Measurements from ENCODE around the gene AP3D1.

AP3D1 gene

DNA sequence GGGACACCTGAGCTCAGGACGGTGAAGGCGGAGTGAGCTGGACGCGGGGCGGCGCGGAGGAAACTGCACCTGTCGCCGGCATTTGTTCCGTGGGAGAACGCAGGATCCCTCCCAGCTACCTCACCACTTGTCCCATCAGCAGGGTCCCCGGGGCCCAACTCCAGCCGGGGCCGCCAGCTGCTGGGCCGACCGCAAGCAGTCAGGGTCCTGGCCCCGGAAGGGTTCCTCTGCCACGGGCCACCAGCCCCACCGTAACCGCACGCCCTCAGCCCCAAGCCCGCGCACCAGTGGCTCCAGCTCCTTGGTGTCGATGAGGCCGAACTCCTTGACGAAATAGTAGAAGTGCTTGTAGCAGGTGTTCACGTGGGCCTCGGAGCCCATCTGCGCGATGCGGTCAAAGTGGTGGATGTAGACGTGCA is 74.8 kb downstream of the AP3D1 start:
- H3K4me1 ChIP-seq (ENCODE audit: low read length): peaks cover 18% of the 10 kb centered on the region
- H3K4me3 ChIP-seq (ENCODE audit: low read length): no peak overlapping the region
- no peak for TF ChIP-seq EZH2phosphoT487 (IDR thresholded peaks at IDR 0.05; ENCODE audit: low read depth)
- TF ChIP-seq, protein P1, sequence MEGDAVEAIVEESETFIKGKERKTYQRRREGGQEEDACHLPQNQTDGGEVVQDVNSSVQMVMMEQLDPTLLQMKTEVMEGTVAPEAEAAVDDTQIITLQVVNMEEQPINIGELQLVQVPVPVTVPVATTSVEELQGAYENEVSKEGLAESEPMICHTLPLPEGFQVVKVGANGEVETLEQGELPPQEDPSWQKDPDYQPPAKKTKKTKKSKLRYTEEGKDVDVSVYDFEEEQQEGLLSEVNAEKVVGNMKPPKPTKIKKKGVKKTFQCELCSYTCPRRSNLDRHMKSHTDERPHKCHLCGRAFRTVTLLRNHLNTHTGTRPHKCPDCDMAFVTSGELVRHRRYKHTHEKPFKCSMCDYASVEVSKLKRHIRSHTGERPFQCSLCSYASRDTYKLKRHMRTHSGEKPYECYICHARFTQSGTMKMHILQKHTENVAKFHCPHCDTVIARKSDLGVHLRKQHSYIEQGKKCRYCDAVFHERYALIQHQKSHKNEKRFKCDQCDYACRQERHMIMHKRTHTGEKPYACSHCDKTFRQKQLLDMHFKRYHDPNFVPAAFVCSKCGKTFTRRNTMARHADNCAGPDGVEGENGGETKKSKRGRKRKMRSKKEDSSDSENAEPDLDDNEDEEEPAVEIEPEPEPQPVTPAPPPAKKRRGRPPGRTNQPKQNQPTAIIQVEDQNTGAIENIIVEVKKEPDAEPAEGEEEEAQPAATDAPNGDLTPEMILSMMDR (IDR thresholded peaks at IDR 0.05; ENCODE audit: low read depth, low read length): no peak
- H3K9me3 ChIP-seq (ENCODE audit: insufficient read depth, low read length): no peaks in the 10 kb centered on the region
- no peaks in the 10 kb centered on the region for H3K27me3 ChIP-seq (ENCODE audit: low read depth, low read length)
- peaks cover 55% of the 10 kb centered on the region for H3K79me2 ChIP-seq (ENCODE audit: low read length)
- H4K20me1 ChIP-seq (ENCODE audit: insufficient read depth, low read length): peaks cover 41% of the 10 kb centered on the region
- no peak overlapping the region for H3K9ac ChIP-seq (ENCODE audit: low read length)
- H2AFZ ChIP-seq (ENCODE audit: low read depth, low read length): no peak overlapping the region
- no peak overlapping the region for H3K27ac ChIP-seq (ENCODE audit: low read length)
- no peak overlapping the region for H3K4me2 ChIP-seq (ENCODE audit: low read length)
- peaks cover 75% of the 10 kb centered on the region for H3K36me3 ChIP-seq (replicated peaks; ENCODE audit: low read depth, low read length)

DNA sequence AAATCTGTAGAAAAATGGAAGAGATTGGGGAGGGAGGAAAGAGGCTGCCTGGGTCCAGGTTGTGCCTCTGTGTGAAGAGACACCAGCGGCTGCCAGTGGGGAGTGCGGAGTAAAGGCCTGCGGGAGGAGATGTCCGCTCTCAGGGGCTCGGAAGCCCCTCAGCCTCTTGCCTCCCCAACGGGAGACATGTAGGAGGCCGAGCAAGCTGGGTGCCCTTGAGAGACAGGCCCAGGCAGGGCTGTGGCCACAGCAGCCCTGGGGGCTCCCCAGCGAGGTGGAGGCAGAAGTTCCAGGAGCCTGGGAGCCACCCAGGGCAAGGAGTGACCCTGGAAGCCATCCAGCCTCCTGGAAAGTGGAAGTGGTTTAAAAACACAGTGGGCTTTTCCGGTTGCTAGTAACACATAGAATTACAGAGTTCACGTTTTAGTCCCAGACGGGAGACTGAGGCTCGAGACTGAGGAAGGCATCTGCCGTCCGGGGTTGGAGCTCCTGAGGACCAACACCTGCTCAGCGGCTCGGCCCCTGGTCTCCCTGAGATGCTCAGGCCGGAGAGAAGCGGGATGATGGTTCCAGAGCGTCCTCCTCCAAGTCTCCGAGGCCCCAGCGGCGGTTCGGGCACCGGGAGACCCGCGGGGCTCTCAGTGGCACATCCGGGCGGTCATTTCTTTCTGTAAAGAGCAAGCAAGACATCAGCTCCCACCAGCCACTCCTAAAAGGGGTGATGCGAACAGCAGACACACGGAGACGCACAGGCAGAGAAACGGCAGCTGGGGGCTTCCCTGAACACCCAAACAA is 78.4 kb downstream of the AP3D1 start:
- Histone ChIP-seq H3K27me3 (ENCODE audit: low read depth, low read length) (no peaks in the 10 kb centered on the region), H3K79me2 (ENCODE audit: low read length) (peaks cover 19% of the 10 kb centered on the region), H3K36me3 (replicated peaks; ENCODE audit: low read depth, low read length) (peaks cover 66% of the 10 kb centered on the region), H3K4me2 (ENCODE audit: low read length) (no peak overlapping the region), H3K4me1 (ENCODE audit: low read length) (peaks cover 24% of the 10 kb centered on the region), H3K9ac (ENCODE audit: low read length) (no peak overlapping the region), H4K20me1 (ENCODE audit: insufficient read depth, low read length) (peaks cover 9% of the 10 kb centered on the region), H3K4me3 (ENCODE audit: low read length) (no peak overlapping the region), H3K27ac (ENCODE audit: low read length) (no peak overlapping the region), H3K9me3 (ENCODE audit: insufficient read depth, low read length) (no peaks in the 10 kb centered on the region), H2AFZ (ENCODE audit: low read depth, low read length) (no peak overlapping the region)
- no peak for TF ChIP-seq EZH2phosphoT487 (IDR thresholded peaks at IDR 0.05; ENCODE audit: low read depth)
- TF ChIP-seq, protein P1 (IDR thresholded peaks at IDR 0.05; ENCODE audit: low read depth, low read length): no peak

DNA sequence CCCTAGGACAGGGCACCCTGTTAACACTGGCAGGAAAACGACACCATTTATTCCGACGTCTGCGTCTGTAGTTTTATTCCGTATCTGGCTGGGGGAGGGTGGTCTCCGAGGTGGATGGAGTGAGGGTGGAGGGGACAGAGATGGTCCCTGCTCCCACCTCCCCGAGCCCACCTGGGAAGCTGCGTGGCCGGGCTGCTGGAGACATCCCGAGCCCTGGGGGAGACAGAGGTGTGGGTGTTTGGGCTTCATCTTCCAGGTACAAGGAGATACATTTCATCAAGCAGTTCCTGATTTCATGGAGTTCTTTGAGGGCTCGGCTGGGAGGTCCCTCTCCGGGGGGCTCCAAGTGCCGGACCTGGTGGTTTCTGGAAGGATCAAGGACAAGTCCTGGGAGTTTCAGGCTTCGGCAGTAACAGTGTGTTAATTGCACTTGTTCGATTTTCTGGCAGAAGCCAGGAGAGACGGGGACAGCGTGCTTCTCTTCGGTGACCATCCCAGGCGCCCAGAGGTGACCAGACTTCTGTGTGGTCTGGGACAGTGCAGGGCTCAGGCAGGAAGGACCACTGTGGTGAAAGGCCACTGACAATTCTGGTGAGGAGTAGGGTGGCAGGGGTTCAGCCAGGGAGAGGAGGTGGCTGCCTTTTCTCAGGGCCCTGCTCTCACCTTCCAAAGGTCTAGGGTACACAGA is 80.2 kb downstream of the AP3D1 start:
- Histone ChIP-seq H3K27me3 (ENCODE audit: low read depth, low read length) (no peaks in the 10 kb centered on the region), H4K20me1 (ENCODE audit: insufficient read depth, low read length) (peaks cover 4% of the 10 kb centered on the region), H3K4me2 (ENCODE audit: low read length) (no peak overlapping the region), H3K27ac (ENCODE audit: low read length) (no peak overlapping the region), H3K9ac (ENCODE audit: low read length) (no peak overlapping the region), H2AFZ (ENCODE audit: low read depth, low read length) (no peak overlapping the region), H3K79me2 (ENCODE audit: low read length) (peaks cover 12% of the 10 kb centered on the region; the same call in 1 of the 2 replicates), H3K9me3 (ENCODE audit: insufficient read depth, low read length) (no peaks in the 10 kb centered on the region), H3K4me3 (ENCODE audit: low read length) (no peak overlapping the region), H3K4me1 (ENCODE audit: low read length) (peaks cover 26% of the 10 kb centered on the region), H3K36me3 (replicated peaks; ENCODE audit: low read depth, low read length) (peaks cover 50% of the 10 kb centered on the region)
- no peak for TF ChIP-seq EZH2phosphoT487 (IDR thresholded peaks at IDR 0.05; ENCODE audit: low read depth)
- TF ChIP-seq, protein P1 (IDR thresholded peaks at IDR 0.05; ENCODE audit: low read depth, low read length): no peak

- Histone ChIP-seq H3K4me2 (ENCODE audit: low read length) (no peak overlapping the region), H3K27me3 (ENCODE audit: low read depth, low read length) (no peaks in the 10 kb centered on the region), H3K9ac (ENCODE audit: low read length) (no peak overlapping the region), H3K4me3 (ENCODE audit: low read length) (no peak overlapping the region), H3K9me3 (ENCODE audit: insufficient read depth, low read length) (no peaks in the 10 kb centered on the region), H3K79me2 (ENCODE audit: low read length) (peaks cover 9% of the 10 kb centered on the region; the same call in 1 of the 2 replicates), H4K20me1 (ENCODE audit: insufficient read depth, low read length) (peaks cover 2% of the 10 kb centered on the region), H3K36me3 (replicated peaks; ENCODE audit: low read depth, low read length) (peaks cover 46% of the 10 kb centered on the region), H3K27ac (ENCODE audit: low read length) (no peak overlapping the region), H2AFZ (ENCODE audit: low read depth, low read length) (no peak overlapping the region), H3K4me1 (ENCODE audit: low read length) (peaks cover 23% of the 10 kb centered on the region)
- TF ChIP-seq EZH2phosphoT487 (IDR thresholded peaks at IDR 0.05; ENCODE audit: low read depth): no peak
- TF ChIP-seq, protein P1 (IDR thresholded peaks at IDR 0.05; ENCODE audit: low read depth, low read length): no peak
Measured at GRCh38 chr19:2070436-2070827, 80.9 kb downstream of the AP3D1 start.

Data from OCI-LY3 (cell line).